H1 (cell line): ENCODE measurements around the gene MLPH. TPM values are rescaled to one million over a fixed set of nuclear protein-coding genes. Genes with fewer than 3 reads are reported as not detected.
A peak's percentile ranks its signal among the peaks of the same experiment; 100 is the strongest.

Experiments used
- CTCF ChIA-PET: fragments of 300-600 bp; sonication (Branson Sonifier 250); formaldehyde crosslinking; loops from one replicate; lab custom pipeline; 2021; ENCODE audit not compliant: partially characterized antibody; lab: Charles Lee
- POLR2A ChIA-PET: fragments of 300-600 bp; sonication (Branson Sonifier 250); formaldehyde crosslinking; loops from one replicate; lab custom pipeline; 2021; ENCODE audit warnings: inconsistent platforms; ENCODE audit not compliant: partially characterized antibody; lab: Charles Lee
- DNase-seq, 2 experiments: peaks; one replicate each; pipeline versions ENCODE4 v3.0.0 to v3.0.0-alpha.2; 2010 to 2022; ENCODE audit warnings: low spot score in 2 of 2, low read depth in 1 of 2, mixed read lengths in 1 of 2
- FAIRE-seq: peaks from 2 replicates; lab custom pipeline; 2011; peaks lifted over from hg19 to GRCh38; lab: Jason Lieb, UNC
- H2AFZ ChIP-seq: 2 replicates; pipeline ENCODE4 v1.8.1; 2012; ENCODE audit warnings: low read length, inconsistent platforms
- H2AK5ac ChIP-seq: 2 replicates; pipeline ENCODE4 v1.6.1; 2013; ENCODE audit warnings: low read depth, low read length
- H2BK120ac ChIP-seq: replicated peaks from 2 replicates; pipeline ENCODE3; 2013; ENCODE audit warnings: low read depth, low read length, inconsistent platforms
- H2BK12ac ChIP-seq: 2 replicates; pipeline ENCODE4 v1.6.1; 2013; ENCODE audit warnings: low read depth, low read length
- H2BK15ac ChIP-seq: 2 replicates; pipeline ENCODE4 v1.6.1; 2013; ENCODE audit warnings: low read length
- H2BK20ac ChIP-seq: 2 replicates; pipeline ENCODE4 v1.6.1; 2013; ENCODE audit warnings: low read length
- H2BK5ac ChIP-seq: 2 replicates; pipeline ENCODE4 v1.6.1; 2013; ENCODE audit warnings: low read depth, low read length
- H3K14ac ChIP-seq: 2 replicates; pipeline ENCODE4 v1.6.1; 2013; ENCODE audit warnings: inconsistent platforms; ENCODE audit not compliant: insufficient read length
- H3K18ac ChIP-seq: 2 replicates; pipeline ENCODE4 v1.6.1; 2013; ENCODE audit warnings: low read length; ENCODE audit errors: extremely low read depth
- H3K23ac ChIP-seq: 2 replicates; pipeline ENCODE4 v1.6.1; 2013; ENCODE audit warnings: inconsistent platforms; ENCODE audit not compliant: insufficient read length
- H3K23me2 ChIP-seq: 2 replicates; pipeline ENCODE4 v1.6.1; 2013; ENCODE audit warnings: low read depth, low read length
- H3K27ac ChIP-seq: 2 replicates; pipeline ENCODE4 v1.6.1; 2011; ENCODE audit warnings: low read depth, low read length, inconsistent platforms
- H3K27me3 ChIP-seq, 4 experiments: replicated peaks in 1 of 4; 1 replicate in 1 of 4; 2 replicates in 3 of 4; pipeline versions ENCODE4 v1.6.1 to v1.8.1; 2011 to 2013; ENCODE audit warnings: low read length in 3 of 4, mild to moderate bottlenecking in 3 of 4, inconsistent platforms in 2 of 4, mixed read lengths in 2 of 4, moderate library complexity in 1 of 4; ENCODE audit not compliant: control insufficient read depth in 3 of 4, insufficient read depth in 3 of 4; ENCODE audit errors: extremely low read depth in 1 of 4
- H3K36me3 ChIP-seq, 4 experiments: 2 replicates each; pipeline versions ENCODE4 v1.6.1 to v1.8.1; 2011 to 2013; ENCODE audit warnings: mild to moderate bottlenecking in 4 of 4, low read length in 3 of 4, moderate library complexity in 2 of 4, control low read depth in 1 of 4, inconsistent platforms in 1 of 4; ENCODE audit not compliant: insufficient read depth in 4 of 4, control insufficient read depth in 2 of 4
- H3K4ac ChIP-seq: replicated peaks from 2 replicates; pipeline ENCODE3; 2013; ENCODE audit warnings: low read length, low read depth, mixed read lengths, inconsistent platforms; ENCODE audit not compliant: insufficient read length
- H3K4me1 ChIP-seq, 4 experiments: replicated peaks in 1 of 4; 1 replicate in 1 of 4; 2 replicates in 3 of 4; pipeline versions ENCODE4 v1.6.1 to v1.8.1; 2011 to 2013; ENCODE audit warnings: low read length in 3 of 4, inconsistent platforms in 2 of 4, mixed read lengths in 1 of 4; ENCODE audit not compliant: insufficient read depth in 4 of 4, control insufficient read depth in 3 of 4
- H3K4me2 ChIP-seq, 2 experiments: 2 replicates each; pipeline versions ENCODE4 v1.6.1 to v1.8.1; 2011 to 2013; ENCODE audit warnings: low read depth in 2 of 2, low read length in 2 of 2, control low read depth in 1 of 2, inconsistent platforms in 1 of 2, mild to moderate bottlenecking in 1 of 2; ENCODE audit not compliant: insufficient read depth in 1 of 2
- H3K4me3 ChIP-seq, 4 experiments: fragments of 200-600, 300-600 bp in 1 of 4; sonication (generic), shearing (Covaris generic), sonication (Bioruptor Twin) in 1 of 4; 2 replicates each; pipeline versions ENCODE4 v1.5.1 to v1.8.1; 2011 to 2016; ENCODE audit warnings: low read length in 4 of 4, low read depth in 3 of 4, control low read depth in 2 of 4, inconsistent platforms in 2 of 4, mild to moderate bottlenecking in 2 of 4, mixed read lengths in 1 of 4, moderate library complexity in 1 of 4; ENCODE audit not compliant: insufficient read depth in 2 of 4; ENCODE audit errors: extremely low read depth in 1 of 4
- H3K56ac ChIP-seq: replicated peaks from 2 replicates; pipeline ENCODE3; 2013; ENCODE audit warnings: low read depth, mild to moderate bottlenecking, mixed read lengths, low read length, inconsistent platforms; ENCODE audit not compliant: insufficient read length
- H3K79me1 ChIP-seq: 2 replicates; pipeline ENCODE4 v1.6.1; 2013; ENCODE audit warnings: low read depth, low read length, control low read depth
- H3K79me2 ChIP-seq, 2 experiments: 2 replicates each; pipeline versions ENCODE4 v1.6.1 to v1.8.1; 2012 to 2013; ENCODE audit warnings: low read length in 2 of 2, mild to moderate bottlenecking in 2 of 2, inconsistent platforms in 1 of 2; ENCODE audit not compliant: insufficient read depth in 2 of 2, control insufficient read depth in 1 of 2
- H3K9ac ChIP-seq, 4 experiments: replicated peaks in 1 of 4; 1 replicate in 1 of 4; 2 replicates in 3 of 4; pipeline versions ENCODE4 v1.6.1 to v1.8.1; 2011 to 2013; ENCODE audit warnings: low read depth in 3 of 4, low read length in 3 of 4, control low read depth in 2 of 4, mild to moderate bottlenecking in 2 of 4, moderate library complexity in 2 of 4, inconsistent platforms in 1 of 4; ENCODE audit errors: extremely low read depth in 1 of 4
- H3K9me3 ChIP-seq, 2 experiments: 2 replicates each; pipeline versions ENCODE4 v1.6.1 to v1.8.1; 2012 to 2013; ENCODE audit warnings: mild to moderate bottlenecking in 2 of 2, moderate library complexity in 2 of 2, control low read depth in 1 of 2, inconsistent platforms in 1 of 2, low read depth in 1 of 2, low read length in 1 of 2, mixed read lengths in 1 of 2; ENCODE audit not compliant: insufficient read depth in 2 of 2
- H4K20me1 ChIP-seq, 2 experiments: replicated peaks in 1 of 2; 2 replicates each; pipeline versions ENCODE3 to v1.8.1; 2011 to 2013; ENCODE audit warnings: inconsistent platforms in 2 of 2, low read length in 2 of 2, mild to moderate bottlenecking in 1 of 2; ENCODE audit not compliant: insufficient read depth in 2 of 2, control insufficient read depth in 1 of 2
- H4K5ac ChIP-seq: 2 replicates; pipeline ENCODE4 v1.6.1; 2013; ENCODE audit warnings: low read length, low read depth, mixed read lengths, inconsistent platforms; ENCODE audit not compliant: insufficient read length
- H4K8ac ChIP-seq: 2 replicates; pipeline ENCODE4 v1.8.0; 2013; ENCODE audit warnings: mild to moderate bottlenecking, moderate library complexity, low read length, inconsistent platforms; ENCODE audit not compliant: insufficient read depth; ENCODE audit errors: extremely low read depth
- H4K91ac ChIP-seq: replicated peaks from 2 replicates; pipeline ENCODE3; 2013; ENCODE audit warnings: low read length, mixed read lengths, inconsistent platforms; ENCODE audit not compliant: insufficient read length
- BRCA1 ChIP-seq: IDR thresholded peaks from 2 replicates; pipeline ENCODE4 v1.6.1; 2012; ENCODE audit warnings: low read depth, low read length, improper control_type of control experiment
- CBX5 ChIP-seq: fragments of 300-800, 300-1000 bp; sonication (generic); IDR thresholded peaks from 2 replicates; pipeline ENCODE4 v1.7.1; 2016; ENCODE audit warnings: antibody characterized with exemption, low read length, low read depth
- EGR1 ChIP-seq: IDR thresholded peaks from 2 replicates; pipeline ENCODE4 v1.6.1; 2011; ENCODE audit warnings: low read depth, low read length, borderline replicate concordance
- EZH2 ChIP-seq: fragments of 200-600 bp; sonication (generic); IDR thresholded peaks from 2 replicates; pipeline ENCODE4 v1.7.1; 2012; ENCODE audit warnings: low read depth, mild to moderate bottlenecking, moderate library complexity, low read length, inconsistent platforms; ENCODE audit not compliant: severe bottlenecking
- FOSL1 ChIP-seq: IDR thresholded peaks from 2 replicates; pipeline ENCODE4 v1.6.1; 2011; ENCODE audit warnings: mild to moderate bottlenecking, low read depth, low read length, moderate library complexity; ENCODE audit not compliant: insufficient read depth
- SRF ChIP-seq: IDR thresholded peaks from 2 replicates; pipeline ENCODE4 v1.6.1; 2011; ENCODE audit warnings: mild to moderate bottlenecking, low read depth, low read length, moderate library complexity
- USF2 ChIP-seq: IDR thresholded peaks from 2 replicates; pipeline ENCODE4 v1.6.1; 2011; ENCODE audit warnings: low read length, improper control_type of control experiment
- WGBS, 2 experiments: shearing (Covaris generic) in 1 of 2; methylation state at CpG; one replicate each; pipeline versions ENCODE4 v1.1.6 to v1.1.7; 2013 to 2015; ENCODE audit warnings: low lambda C conversion rate in 2 of 2, mixed read lengths in 2 of 2, inconsistent platforms in 1 of 2, low coverage in 1 of 2, missing lambda C conversion rate in 1 of 2; ENCODE audit not compliant: insufficient replicate concordance in 2 of 2, insufficient coverage in 1 of 2, insufficient read length in 1 of 2; ENCODE audit errors: extremely low coverage in 1 of 2, missing lambda C conversion rate in 1 of 2; 5-methylcytosine and 5-hydroxymethylcytosine counted together
- polyA plus RNA-seq, 7 experiments: library from polyadenylated mRNA; depleted of rRNA in 3 of 7; stranded (reverse) in 5 of 7; unstranded in 2 of 7; fragments of >200 nt in 5 of 7; fragments of 200-250 nt in 2 of 7; gene quantifications; 1 replicate in 5 of 7; 2 replicates in 1 of 7; 4 replicates in 1 of 7; pipeline versions ENCODE4 v1.2.1 to v1.2.3, GENCODE V29; 2011 to 2013; ENCODE audit warnings: missing spikeins in 2 of 7, mixed read lengths in 2 of 7
- total RNA-seq: library from RNA; stranded (reverse); fragmentation: NEBNext Ultra II Directional; extraction: Animal tissue kit (Norgen Biotek cat#: 25700); gene quantifications from 2 replicates; pipeline ENCODE4 v1.2.1, GENCODE V29; 2021

MLPH gene
- total and polyA plus RNA-seq, 2 of the 8 experiments (the other 6 are each of a cell fraction or from before 2014, with no cell fraction given): 12.7 to 17.0 TPM

- Histone ChIP-seq H2BK20ac (no peak overlapping the region), H3K56ac (no peak overlapping the region), H4K20me1 (peaks cover 0 to 3% of the 10 kb centered on the region in 2 experiments), H3K23me2 (no peaks in the 10 kb centered on the region; the same call in 1 of the 2 replicates), H4K8ac (peak overlapping the region; percentile 30), H3K79me1 (no peaks in the 10 kb centered on the region; the same call in 1 of the 2 replicates), H3K9ac (no peak overlapping the region), H3K18ac (no peak overlapping the region; the same call in 1 of the 2 replicates), H3K4me1 (peaks cover 0 to 8% (median 4%) of the 10 kb centered on the region in 4 experiments; a peak in 3 of 7 replicates), H3K79me2 (no peaks in the 10 kb centered on the region), H2BK120ac (no peak overlapping the region), H3K4me2 (no peak overlapping the region), H3K27ac (no peak overlapping the region), H3K9me3 (no peaks in the 10 kb centered on the region), H4K5ac (no peak overlapping the region), H2BK15ac (no peak overlapping the region; the same call in 1 of the 2 replicates), H3K4me3 (no peak overlapping the region), H3K36me3 (peaks cover 0 to 5% (median 1%) of the 10 kb centered on the region in 4 experiments; a peak in 1 of 8 replicates), H2BK5ac (0 out of 2 replicates have a peak overlapping the region, but pooled peaks have one; percentile 24), H3K23ac (no peak overlapping the region), H4K91ac (no peak overlapping the region), H2AK5ac (no peak overlapping the region), H2BK12ac (no peak overlapping the region), H3K14ac (no peak overlapping the region), H3K27me3 (no peaks in the 10 kb centered on the region), H3K4ac (no peak overlapping the region), H2AFZ (no peak overlapping the region)
- CTCF ChIA-PET: interaction anchor here (0.6 to 8.1 kb wide), 11 partner anchors 11 to 200 kb away, joined by 3 to 107 read pairs (median 4); no protein-coding TSS in a partner anchor
- 91% methylated on average over 22 of the region's 25 CpGs; no CpG with 5 or more reads in 1 of the 2 experiments for WGBS, 2 experiments
- TF ChIP-seq CBX5 (no peak), USF2 (no peak), EGR1 (no peak), BRCA1 (no peak), FOSL1 (no peak), EZH2 (no peak), SRF (no peak)
- no peak for FAIRE-seq
- POLR2A ChIA-PET: interaction anchor here (0.8 to 4.1 kb wide), 6 partner anchors 8 to 39 kb away, joined by 3 to 27 read pairs (median 8); partner anchors contain the start of gene RAB17
- DNase-seq: peak in 1 of 2 experiments; percentile 45
Measured at GRCh38 chr2:237574894-237575868, 88.1 kb downstream of the MLPH start.
